GM23338 (cell line): ENCODE results near the gene RECQL. TPM values are rescaled to one million over a fixed set of nuclear protein-coding genes. Genes with fewer than 3 reads are reported as not detected.

ENCODE experiments used
- ATAC-seq: fragments of 200-7000 bp; cut with Tn5 transposase; 3 replicates; pipeline ENCODE4 v1.9.1; 2020
- DNase-seq: peaks from one replicate; pipeline ENCODE4 v3.0.0-alpha.2; 2015; ENCODE audit warnings: low spot score
- H2AFZ ChIP-seq: fragments of 200-600 bp; sonication (generic); 2 replicates; pipeline ENCODE4 v1.8.0; 2016; ENCODE audit warnings: antibody characterized with exemption, mild to moderate bottlenecking, moderate library complexity
- H3F3A ChIP-seq: fragments of 200-600 bp; sonication (generic); replicated peaks from 2 replicates; pipeline ENCODE4 v1.8.0; 2017; ENCODE audit warnings: antibody characterized with exemption, mixed run types, low read depth
- H3K27ac ChIP-seq: fragments of 200-600 bp; sonication (generic); 2 replicates; pipeline ENCODE4 v1.6.1; 2016; ENCODE audit warnings: low read depth
- H3K27me3 ChIP-seq: fragments of 200-600 bp; sonication (generic); 2 replicates; pipeline ENCODE4 v1.8.0; 2016; ENCODE audit warnings: mild to moderate bottlenecking, mixed run types, moderate library complexity; ENCODE audit not compliant: insufficient read depth
- H3K36me3 ChIP-seq: fragments of 200-600 bp; sonication (generic); 2 replicates; pipeline ENCODE4 v1.8.0; 2016; ENCODE audit warnings: mild to moderate bottlenecking; ENCODE audit not compliant: insufficient read depth
- H3K4me1 ChIP-seq: fragments of 200-600 bp; sonication (generic); 2 replicates; pipeline ENCODE4 v1.8.0; 2016; ENCODE audit warnings: mild to moderate bottlenecking, moderate library complexity; ENCODE audit not compliant: insufficient read depth
- H3K4me2 ChIP-seq: fragments of 200-600 bp; sonication (generic); 2 replicates; pipeline ENCODE4 v1.7.1; 2017; ENCODE audit warnings: mixed run types
- H3K4me3 ChIP-seq: fragments of 200-600 bp; sonication (generic); 2 replicates; pipeline ENCODE4 v1.6.1; 2016; ENCODE audit warnings: mixed run types
- H3K79me2 ChIP-seq: fragments of 200-600 bp; sonication (generic); replicated peaks from 2 replicates; pipeline ENCODE4 v1.8.0; 2017; ENCODE audit warnings: mild to moderate bottlenecking; ENCODE audit not compliant: insufficient read depth
- H3K9me2 ChIP-seq: fragments of 200-600 bp; sonication (generic); 2 replicates; pipeline ENCODE4 v1.8.0; 2017; ENCODE audit not compliant: insufficient read depth
- H4K20me1 ChIP-seq: fragments of 200-600 bp; sonication (generic); replicated peaks from 2 replicates; pipeline ENCODE4 v1.8.0; 2017; ENCODE audit warnings: mild to moderate bottlenecking; ENCODE audit not compliant: insufficient read depth
- H3K27ac Mint-ChIP-seq: 2 replicates; pipeline ENCODE4 v1.8.0; 2020; ENCODE audit warnings: inconsistent platforms, mild to moderate bottlenecking, moderate library complexity, mixed read lengths
- H3K27me3 Mint-ChIP-seq: 3 replicates; pipeline ENCODE4 v1.8.0; 2022; ENCODE audit warnings: low read depth, mild to moderate bottlenecking, moderate library complexity, mixed read lengths, inconsistent platforms; ENCODE audit not compliant: insufficient read depth, poor library complexity
- H3K36me3 Mint-ChIP-seq: 3 replicates; pipeline ENCODE4 v1.8.0; 2021; ENCODE audit warnings: low read depth, mild to moderate bottlenecking, inconsistent platforms, moderate library complexity, mixed read lengths
- H3K4me1 Mint-ChIP-seq: 3 replicates; pipeline ENCODE4 v1.8.0; 2020; ENCODE audit warnings: mild to moderate bottlenecking, inconsistent platforms, mixed read lengths
- H3K4me3 Mint-ChIP-seq: 3 replicates; pipeline ENCODE4 v1.8.0; 2021; ENCODE audit warnings: moderate library complexity, mild to moderate bottlenecking, inconsistent platforms, mixed read lengths
- H3K9me3 Mint-ChIP-seq: 3 replicates; pipeline ENCODE4 v1.8.0; 2020; ENCODE audit warnings: moderate library complexity, mild to moderate bottlenecking, inconsistent platforms, mixed read lengths
- CREB1 ChIP-seq: fragments of 250-450 bp; sonication (Bioruptor Pico); IDR thresholded peaks from 2 replicates; pipeline ENCODE4 v1.5.0; 2020; ENCODE audit warnings: low read depth, mild to moderate bottlenecking, moderate library complexity
- CTCF ChIP-seq, 2 experiments: fragments of 200-600 bp in 1 of 2; sonication (generic) in 1 of 2; conservative IDR thresholded peaks; 2 replicates each; pipeline versions ENCODE4 v1.5.1 to v1.6.1; 2016 to 2017; ENCODE audit warnings: antibody characterized with exemption in 2 of 2, low read depth in 2 of 2, mild to moderate bottlenecking in 2 of 2, moderate library complexity in 1 of 2
- ETS1 ChIP-seq: IDR thresholded peaks from 2 replicates; pipeline ENCODE4 v1.6.1; 2016; ENCODE audit warnings: antibody characterized with exemption
- EZH2 ChIP-seq: fragments of 200-600 bp; sonication (generic); IDR thresholded peaks from one replicate; pipeline ENCODE4 v1.8.0; 2017; ENCODE audit warnings: antibody characterized with exemption, mild to moderate bottlenecking, low read depth; ENCODE audit not compliant: unreplicated experiment
- EZH2phosphoT487 ChIP-seq: fragments of 200-600 bp; sonication (generic); IDR thresholded peaks from one replicate; pipeline ENCODE4 v1.8.1; 2018; ENCODE audit warnings: antibody characterized with exemption; ENCODE audit not compliant: unreplicated experiment
- JUNB ChIP-seq: IDR thresholded peaks from one replicate; pipeline ENCODE4 v1.6.1; 2016; ENCODE audit warnings: antibody characterized with exemption; ENCODE audit not compliant: unreplicated experiment
- NANOG ChIP-seq: IDR thresholded peaks from 2 replicates; pipeline ENCODE4 v1.6.1; 2016; ENCODE audit warnings: antibody characterized with exemption, borderline replicate concordance
- POLR2AphosphoS5 ChIP-seq: IDR thresholded peaks from 2 replicates; pipeline ENCODE4 v1.6.1; 2016; ENCODE audit warnings: antibody characterized with exemption, low read depth
- REST ChIP-seq: IDR thresholded peaks from one replicate; pipeline ENCODE4 v1.6.1; 2018; ENCODE audit warnings: antibody characterized with exemption; ENCODE audit not compliant: unreplicated experiment
- STAT1 ChIP-seq: IDR thresholded peaks from one replicate; pipeline ENCODE4 v1.6.1; 2016; ENCODE audit warnings: antibody characterized with exemption; ENCODE audit not compliant: unreplicated experiment
- ZNF114 ChIP-seq: fragments of 250-450 bp; sonication (Bioruptor Pico); IDR thresholded peaks from 2 replicates; pipeline ENCODE4 v1.5.0; 2020; ENCODE audit warnings: mild to moderate bottlenecking, moderate library complexity
- ZNF331 ChIP-seq: fragments of 250-450 bp; sonication (Bioruptor Pico); IDR thresholded peaks from 2 replicates; pipeline ENCODE4 v1.5.0; 2020; ENCODE audit warnings: low read depth, mild to moderate bottlenecking, moderate library complexity
- ZNF462 ChIP-seq: fragments of 250-450 bp; sonication (Bioruptor Pico); IDR thresholded peaks from 2 replicates; pipeline ENCODE4 v1.5.0; 2020; ENCODE audit warnings: mild to moderate bottlenecking, moderate library complexity
- polyA plus RNA-seq: library from polyadenylated mRNA; unstranded; fragments of >200 nt; fragmentation: Nextera tagmentation; extraction: Ambion mirVana; gene quantifications from 2 replicates; pipeline ENCODE4 v1.2.1, GENCODE V29; 2016
- total RNA-seq: library from RNA; depleted of rRNA; stranded (reverse); fragments of >200 nt; shearing (Covaris generic); gene quantifications from 2 replicates; pipeline ENCODE4 v1.2.3, GENCODE V29; 2014

Gene RECQL
- total and polyA plus RNA-seq, 2 experiments from 2014 or later, result 17.4 to 47.2 TPM

- DNase-seq (no peak), ATAC-seq (no peak)
- Mint-ChIP-seq H3K27ac (no peak overlapping the region), H3K4me1 (no peaks in the 10 kb centered on the region), H3K36me3 (peaks cover 10% of the 10 kb centered on the region; the same call in 2 of the 3 replicates), H3K4me3 (no peak overlapping the region), H3K27me3 (no peaks in the 10 kb centered on the region), H3K9me3 (no peaks in the 10 kb centered on the region)
- no peaks in the 10 kb centered on the region for H3K79me2 ChIP-seq
- 0 out of 2 replicates have a peak, but pooled peaks cover 2% of the 10 kb centered on the region for H3K36me3 ChIP-seq
- no peak overlapping the region for H3K27ac ChIP-seq
- no peaks in the 10 kb centered on the region for H4K20me1 ChIP-seq
- TF ChIP-seq ZNF114 (no peak), JUNB (no peak), CTCF (conservative IDR thresholded peaks at IDR 0.05; ENCODE audit: low read depth in 2 of 2) (no peak), CREB1 (no peak), ZNF462 (CRISPR knock-in tag) (no peak), EZH2 (no peak), REST (no peak), POLR2AphosphoS5 (no peak), NANOG (no peak), STAT1 (no peak), ETS1 (no peak), EZH2phosphoT487 (no peak), ZNF331 (CRISPR knock-in tag) (no peak)
- no peak overlapping the region for H3K4me2 ChIP-seq
- no peaks in the 10 kb centered on the region for H3K9me2 ChIP-seq
- H2AFZ ChIP-seq, result no peak overlapping the region
- H3K4me3 ChIP-seq, result no peak overlapping the region
- H3F3A ChIP-seq, result no peaks in the 10 kb centered on the region
- no peaks in the 10 kb centered on the region for H3K27me3 ChIP-seq
- H3K4me1 ChIP-seq, result no peaks in the 10 kb centered on the region
Observed at GRCh38 chr12:21476949-21477348, 24.5 kb downstream of the RECQL start.
